Smooth muscle cell (in vitro differentiated cells): ENCODE data around the gene SLC30A5. TPM values are rescaled to one million over a fixed set of nuclear protein-coding genes. Genes with fewer than 3 reads are reported as not detected.

Source experiments
- DNase-seq: peaks from one replicate; lab custom pipeline; 2025; ENCODE audit not compliant: unreplicated experiment; lab: John Stamatoyannopoulos, UW
- H2AFZ ChIP-seq: fragments of 200-600 bp; sonication (generic); 2 replicates; pipeline ENCODE4 v1.6.0; 2016; ENCODE audit warnings: antibody characterized with exemption, low read depth, mild to moderate bottlenecking
- H3F3A ChIP-seq: fragments of 200-600 bp; sonication (generic); 2 replicates; pipeline ENCODE4 v1.6.0; 2017; ENCODE audit warnings: antibody characterized with exemption, low read depth
- H3K27ac ChIP-seq: fragments of 200-600 bp; sonication (generic); 2 replicates; pipeline ENCODE4 v1.5.1; 2016; ENCODE audit warnings: low read depth, mild to moderate bottlenecking
- H3K27me3 ChIP-seq: fragments of 200-600 bp; sonication (generic); 2 replicates; pipeline ENCODE4 v1.6.1; 2016; ENCODE audit warnings: low read depth, mild to moderate bottlenecking
- H3K36me3 ChIP-seq: fragments of 200-600 bp; sonication (generic); 2 replicates; pipeline ENCODE4 v1.5.1; 2016; ENCODE audit warnings: low read depth
- H3K4me1 ChIP-seq: fragments of 200-600 bp; sonication (generic); 2 replicates; pipeline ENCODE4 v1.5.1; 2016; ENCODE audit warnings: low read depth
- H3K4me2 ChIP-seq: fragments of 200-600 bp; sonication (generic); 2 replicates; pipeline ENCODE4 v1.6.0; 2016; ENCODE audit warnings: mild to moderate bottlenecking
- H3K4me3 ChIP-seq: fragments of 200-600 bp; sonication (generic); 2 replicates; pipeline ENCODE4 v1.5.1; 2016; ENCODE audit warnings: mild to moderate bottlenecking
- H3K79me2 ChIP-seq: fragments of 200-600 bp; sonication (generic); 2 replicates; pipeline ENCODE4 v1.6.0; 2016; ENCODE audit warnings: low read depth, mild to moderate bottlenecking
- H3K9ac ChIP-seq: fragments of 200-600 bp; sonication (generic); 2 replicates; pipeline ENCODE4 v1.6.0; 2016; ENCODE audit warnings: low read depth
- H3K9me3 ChIP-seq: fragments of 200-600 bp; sonication (generic); replicated peaks from 2 replicates; pipeline ENCODE4 v1.5.1; 2016; ENCODE audit warnings: low read depth
- H4K20me1 ChIP-seq: fragments of 200-600 bp; sonication (generic); 2 replicates; pipeline ENCODE4 v1.6.0; 2016; ENCODE audit warnings: low read depth
- CTCF ChIP-seq: fragments of 200-600 bp; sonication (generic); IDR thresholded peaks from 2 replicates; pipeline ENCODE4 v1.5.1; 2017; ENCODE audit warnings: borderline replicate concordance, mild to moderate bottlenecking, antibody characterized with exemption; ENCODE audit not compliant: insufficient read depth, poor library complexity, severe bottlenecking
- WGBS: methylation state at CpG from one replicate; pipeline ENCODE4 v1.1.7; 2016; ENCODE audit warnings: low lambda C conversion rate; 5-methylcytosine and 5-hydroxymethylcytosine counted together
- polyA plus RNA-seq: library from polyadenylated mRNA; unstranded; fragments of >200 nt; fragmentation: Nextera tagmentation; extraction: Ambion mirVana; gene quantifications from 2 replicates; pipeline ENCODE4 v1.2.1, GENCODE V29; 2016
- total RNA-seq: library from RNA; depleted of rRNA; stranded (reverse); fragments of >200 nt; gene quantifications from 2 replicates; pipeline ENCODE4 v1.2.3, GENCODE V29; 2014

The SLC30A5 gene
- total and polyA plus RNA-seq, 2 experiments from 2014 or later, result 54.5 to 79.5 TPM

- Histone ChIP-seq H3K4me3 (no peak overlapping the region), H3K79me2 (no peaks in the 10 kb centered on the region), H3K27ac (no peak overlapping the region), H3K27me3 (no peaks in the 10 kb centered on the region), H4K20me1 (no peaks in the 10 kb centered on the region), H2AFZ (no peak overlapping the region), H3K36me3 (no peaks in the 10 kb centered on the region), H3K9ac (no peak overlapping the region), H3F3A (no peaks in the 10 kb centered on the region), H3K4me2 (no peak overlapping the region), H3K4me1 (no peaks in the 10 kb centered on the region), H3K9me3 (no peaks in the 10 kb centered on the region)
- WGBS, result 94% methylated on average over 32 of the region's 32 CpGs
- no peak for TF ChIP-seq CTCF
- DNase-seq, result no peak
Measured at GRCh38 chr5:69074664-69075521, 18.9 kb upstream of the SLC30A5 start.

DNA sequence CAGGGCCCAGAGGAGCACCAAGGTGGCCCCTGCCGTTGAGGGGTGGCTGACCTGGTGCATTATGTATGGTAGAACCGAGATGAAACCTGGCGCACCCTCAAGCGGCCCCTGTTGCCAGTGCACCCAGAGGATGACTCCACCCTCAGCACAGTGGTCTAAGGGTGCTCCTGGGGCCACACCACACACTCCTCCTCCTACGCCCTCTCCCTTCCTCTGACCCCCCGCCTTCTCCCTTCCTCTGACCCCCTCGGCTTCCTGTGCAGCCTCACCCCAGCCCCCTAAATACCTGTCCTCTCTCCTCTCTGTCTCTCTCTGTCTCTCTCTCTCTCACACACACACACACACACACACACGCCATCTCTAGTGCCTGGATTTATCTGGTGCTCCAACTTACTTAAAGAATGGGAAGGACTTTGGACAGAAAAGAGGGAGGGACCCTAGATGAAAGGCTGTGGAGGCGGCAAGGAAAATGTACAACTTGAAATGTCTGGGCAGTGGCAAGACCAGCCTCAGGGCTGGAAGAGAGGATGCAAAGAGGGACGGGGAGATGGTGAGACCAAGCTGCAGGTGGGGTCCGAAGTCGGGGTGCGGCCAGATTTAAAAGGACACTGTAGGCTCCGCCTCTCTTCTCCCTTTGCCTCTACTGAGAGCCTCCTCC is 18.2 kb upstream of the SLC30A5 start:
- no peaks in the 10 kb centered on the region for H3K4me1 ChIP-seq
- H3K9me3 ChIP-seq, result no peaks in the 10 kb centered on the region
- H3K27ac ChIP-seq, result no peak overlapping the region
- H3K36me3 ChIP-seq, result no peaks in the 10 kb centered on the region
- no peaks in the 10 kb centered on the region for H3F3A ChIP-seq
- no peaks in the 10 kb centered on the region for H3K79me2 ChIP-seq
- H3K27me3 ChIP-seq, result no peaks in the 10 kb centered on the region
- no peak overlapping the region for H3K4me3 ChIP-seq
- no peak for TF ChIP-seq CTCF
- WGBS, result 92% methylated on average over 7 of the region's 14 CpGs
- H3K4me2 ChIP-seq, result no peak overlapping the region
- no peak for DNase-seq
- H2AFZ ChIP-seq, result no peak overlapping the region
- no peak overlapping the region for H3K9ac ChIP-seq
- H4K20me1 ChIP-seq, result no peaks in the 10 kb centered on the region

DNA sequence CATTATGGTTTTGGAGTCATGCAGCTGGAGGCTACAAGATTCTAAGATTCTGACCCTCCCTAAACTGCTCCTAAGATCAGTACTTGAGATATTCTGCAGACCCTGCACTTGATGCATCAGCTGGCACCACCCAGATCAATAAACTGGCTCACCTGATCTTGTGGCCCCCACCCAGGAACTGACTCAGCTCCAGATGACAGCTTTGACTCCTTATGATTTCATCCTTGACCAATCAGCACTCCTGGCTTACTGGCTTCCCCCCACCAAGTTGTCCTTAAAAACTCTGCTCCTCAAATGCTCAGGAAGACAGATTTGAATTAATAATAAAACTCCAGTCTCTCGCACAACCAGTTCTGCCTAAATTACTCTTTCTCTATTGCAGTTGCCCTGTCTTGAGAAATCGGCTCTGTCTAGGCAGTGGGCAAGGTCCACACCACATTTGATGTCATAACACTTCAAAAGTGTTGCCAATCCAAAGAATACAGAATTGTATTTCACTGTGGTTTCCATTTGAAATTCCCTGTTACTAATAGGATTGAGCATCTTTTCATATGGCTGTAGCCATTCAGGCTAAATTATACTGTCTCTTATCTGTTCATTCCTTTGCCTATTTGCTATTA is 14.8 kb upstream of the SLC30A5 start:
- no peak overlapping the region for H2AFZ ChIP-seq
- no peak overlapping the region for H3K9ac ChIP-seq
- H3K36me3 ChIP-seq, result no peaks in the 10 kb centered on the region
- no peaks in the 10 kb centered on the region for H3F3A ChIP-seq
- no peak overlapping the region for H3K4me3 ChIP-seq
- no peaks in the 10 kb centered on the region for H3K27me3 ChIP-seq
- no peaks in the 10 kb centered on the region for H3K9me3 ChIP-seq
- no peaks in the 10 kb centered on the region for H3K79me2 ChIP-seq
- no peaks in the 10 kb centered on the region for H3K4me1 ChIP-seq
- TF ChIP-seq CTCF, result no peak
- 95% methylated on average over 2 of the region's 2 CpGs for WGBS
- H4K20me1 ChIP-seq, result no peaks in the 10 kb centered on the region
- no peak overlapping the region for H3K4me2 ChIP-seq
- H3K27ac ChIP-seq, result no peak overlapping the region
- DNase-seq, result no peak
